GM20000 (cell line): ENCODE results near the gene UNC119B.

ENCODE experiments used
- DNase-seq: peaks from one replicate; pipeline ENCODE4 v3.0.0; 2012; ENCODE audit warnings: low spot score
- TF ChIP-seq, protein P1 (sequence below): IDR thresholded peaks from 2 replicates; pipeline ENCODE4 v1.5.1; 2012; ENCODE audit warnings: mild to moderate bottlenecking, control low read depth; ENCODE audit errors: extremely low read depth, missing control alignments

UNC119B gene

DNA sequence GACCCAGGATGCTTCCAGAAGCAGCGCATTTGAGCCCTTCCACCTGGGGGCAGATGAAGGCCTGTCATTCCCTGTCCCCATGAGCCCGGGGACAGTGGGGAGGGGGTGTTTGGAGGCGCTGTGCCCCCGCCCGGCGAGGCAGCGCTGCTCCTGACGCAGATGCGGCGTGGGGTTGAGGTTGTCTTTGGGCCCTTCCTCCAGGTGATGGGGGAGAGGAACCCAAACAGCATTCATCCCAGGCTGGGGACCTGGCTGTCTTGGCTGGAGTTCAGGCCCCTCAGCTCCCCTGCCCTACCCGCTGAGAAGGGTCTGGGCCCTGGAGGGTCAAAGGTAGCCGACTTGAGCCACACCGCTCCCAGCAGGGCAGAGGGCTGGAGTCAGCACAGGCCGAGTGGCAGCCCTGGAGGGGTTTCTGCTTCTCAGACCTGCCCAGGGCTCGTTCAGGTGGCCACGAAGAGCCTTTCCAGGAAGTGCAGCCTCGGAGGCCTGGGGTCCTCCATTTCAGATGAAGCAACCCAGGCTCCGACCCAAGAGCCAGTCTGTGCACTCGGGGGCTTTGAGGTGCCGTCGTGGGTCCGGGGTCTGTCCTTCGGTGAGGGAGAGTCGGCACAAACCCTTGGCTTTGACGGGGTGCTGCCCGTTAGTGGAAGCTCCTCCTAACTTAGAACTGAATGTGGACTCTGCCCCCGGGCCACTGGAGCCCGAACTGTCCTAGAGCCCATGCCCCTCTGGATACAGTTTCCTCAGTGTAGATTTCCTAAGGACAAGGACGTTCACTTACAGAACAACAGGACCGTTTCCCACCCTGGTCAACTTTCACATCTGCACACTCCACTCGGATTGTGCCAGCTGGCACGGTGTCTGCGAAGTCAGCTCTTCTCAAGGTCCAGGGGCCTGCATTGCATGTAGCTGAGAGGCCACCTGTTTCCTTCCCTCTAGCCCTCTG lies 31.5 kb downstream of the UNC119B start:
- TF ChIP-seq, protein P1, sequence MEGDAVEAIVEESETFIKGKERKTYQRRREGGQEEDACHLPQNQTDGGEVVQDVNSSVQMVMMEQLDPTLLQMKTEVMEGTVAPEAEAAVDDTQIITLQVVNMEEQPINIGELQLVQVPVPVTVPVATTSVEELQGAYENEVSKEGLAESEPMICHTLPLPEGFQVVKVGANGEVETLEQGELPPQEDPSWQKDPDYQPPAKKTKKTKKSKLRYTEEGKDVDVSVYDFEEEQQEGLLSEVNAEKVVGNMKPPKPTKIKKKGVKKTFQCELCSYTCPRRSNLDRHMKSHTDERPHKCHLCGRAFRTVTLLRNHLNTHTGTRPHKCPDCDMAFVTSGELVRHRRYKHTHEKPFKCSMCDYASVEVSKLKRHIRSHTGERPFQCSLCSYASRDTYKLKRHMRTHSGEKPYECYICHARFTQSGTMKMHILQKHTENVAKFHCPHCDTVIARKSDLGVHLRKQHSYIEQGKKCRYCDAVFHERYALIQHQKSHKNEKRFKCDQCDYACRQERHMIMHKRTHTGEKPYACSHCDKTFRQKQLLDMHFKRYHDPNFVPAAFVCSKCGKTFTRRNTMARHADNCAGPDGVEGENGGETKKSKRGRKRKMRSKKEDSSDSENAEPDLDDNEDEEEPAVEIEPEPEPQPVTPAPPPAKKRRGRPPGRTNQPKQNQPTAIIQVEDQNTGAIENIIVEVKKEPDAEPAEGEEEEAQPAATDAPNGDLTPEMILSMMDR = no peak
- no peak for DNase-seq

DNA sequence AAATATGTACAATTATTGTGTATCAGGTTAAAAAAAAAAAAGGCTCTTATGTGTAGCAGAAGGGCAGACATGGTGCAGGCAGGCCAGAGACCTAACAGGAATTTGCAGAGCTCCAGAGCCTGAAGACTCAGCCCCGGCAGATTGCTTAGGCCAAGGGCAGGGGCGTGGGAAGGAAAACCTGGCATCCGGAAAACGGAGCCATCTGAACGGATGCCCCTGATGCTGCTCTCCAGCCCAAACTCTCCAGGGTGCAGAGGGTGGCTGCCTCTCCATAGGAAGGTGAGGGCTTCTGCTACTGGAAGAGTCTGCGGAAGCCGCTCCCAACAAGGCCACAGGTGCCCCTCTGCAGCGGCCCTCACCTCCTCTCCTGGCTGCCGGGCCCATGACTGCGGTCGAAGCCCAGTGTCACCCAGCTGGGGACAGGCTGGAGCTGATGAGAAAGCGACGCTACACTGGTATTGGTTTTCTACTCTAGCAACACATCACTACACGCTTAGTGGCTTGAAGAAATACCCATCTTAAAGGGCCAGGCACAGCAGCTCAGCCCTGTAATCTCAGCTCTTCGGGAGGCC lies 34.8 kb downstream of the UNC119B start:
- DNase-seq = no peak

DNA sequence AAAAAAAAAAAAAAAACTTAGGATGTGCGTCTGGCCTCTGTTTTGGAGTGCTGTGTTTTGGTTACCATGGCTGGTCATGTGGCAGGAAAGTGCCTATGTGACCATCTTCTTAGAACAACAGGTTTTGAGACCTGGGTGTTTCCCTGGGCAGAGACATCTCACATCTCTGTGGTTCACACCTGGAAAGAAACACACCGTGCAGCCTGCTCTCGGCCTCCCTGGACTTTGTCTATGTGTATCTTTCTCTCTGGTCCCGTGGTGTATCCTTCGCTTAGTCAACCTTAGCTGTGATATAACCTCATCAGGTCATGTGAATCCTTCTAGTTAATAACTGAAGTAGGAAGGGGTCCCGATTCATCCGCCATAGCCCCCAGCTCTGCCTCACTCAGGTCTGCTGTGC lies 38.0 kb downstream of the UNC119B start:
- DNase-seq = no peak
- TF ChIP-seq, protein P1 = no peak

More for the DNA sequence above, 34.8 kb downstream of the UNC119B start:
- TF ChIP-seq, protein P1 = no peak

DNA sequence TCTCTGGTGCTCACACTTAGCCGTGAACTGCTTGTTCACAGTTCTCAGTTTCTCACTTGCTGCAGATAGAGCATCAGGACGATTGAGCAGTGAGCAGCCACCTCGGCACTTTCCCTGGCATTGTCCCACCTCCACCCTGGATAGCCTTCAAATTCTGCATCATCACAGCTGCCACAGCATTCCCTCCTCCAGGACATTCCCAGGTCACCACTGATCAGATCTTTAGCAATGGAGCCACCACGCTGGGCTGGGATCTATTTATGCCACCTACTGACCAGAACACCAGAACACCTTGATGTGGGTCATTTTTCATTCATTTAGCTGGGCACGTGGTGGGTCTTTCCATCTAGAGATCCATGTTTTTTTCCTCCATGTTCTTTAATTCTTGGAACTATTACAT lies 39.0 kb downstream of the UNC119B start:
- no peak for DNase-seq
- TF ChIP-seq, protein P1 = no peak

DNA sequence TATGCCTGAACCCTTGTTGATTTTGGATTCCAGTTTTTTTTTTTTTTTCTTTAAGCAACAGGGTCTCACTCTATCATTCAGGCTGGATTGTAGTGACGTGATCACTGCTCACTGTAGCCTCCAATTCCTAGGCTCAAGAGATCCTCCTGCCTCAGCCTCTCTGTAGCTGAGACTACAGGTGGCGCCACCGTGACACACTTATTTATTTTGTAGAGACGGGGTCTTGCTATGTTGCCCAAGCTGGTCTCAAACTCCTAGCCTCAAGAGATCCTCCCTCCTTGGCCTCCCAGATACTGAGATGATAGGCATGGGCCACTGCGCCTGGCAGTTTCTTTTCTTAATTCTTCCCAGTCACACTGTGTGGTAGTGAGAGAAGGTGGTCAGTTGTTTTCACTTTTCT lies 40.5 kb downstream of the UNC119B start:
- TF ChIP-seq, protein P1 = no peak

DNA sequence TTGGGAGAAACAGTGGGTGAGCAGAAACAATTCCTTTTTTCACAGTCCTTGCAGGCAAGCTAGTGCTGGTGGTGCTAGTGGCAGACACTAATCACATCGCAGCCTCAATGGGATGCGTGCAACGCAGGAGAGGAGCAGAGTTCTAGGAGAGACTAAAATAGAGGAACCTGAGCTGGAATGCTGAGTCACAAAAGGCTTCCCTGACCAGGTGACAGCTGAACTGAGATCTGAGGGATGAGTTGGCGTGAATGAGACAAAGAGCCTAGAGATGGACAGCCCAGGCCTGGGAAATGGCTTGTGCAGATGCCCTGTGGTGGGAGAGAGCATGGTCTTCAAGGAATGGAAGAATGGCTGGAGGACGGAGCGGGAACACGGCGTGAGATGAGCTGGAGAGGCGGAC lies 41.1 kb downstream of the UNC119B start:
- no peak for DNase-seq
- TF ChIP-seq, protein P1 = no peak

More for the DNA sequence above, 40.5 kb downstream of the UNC119B start:
- no peak for DNase-seq

DNA sequence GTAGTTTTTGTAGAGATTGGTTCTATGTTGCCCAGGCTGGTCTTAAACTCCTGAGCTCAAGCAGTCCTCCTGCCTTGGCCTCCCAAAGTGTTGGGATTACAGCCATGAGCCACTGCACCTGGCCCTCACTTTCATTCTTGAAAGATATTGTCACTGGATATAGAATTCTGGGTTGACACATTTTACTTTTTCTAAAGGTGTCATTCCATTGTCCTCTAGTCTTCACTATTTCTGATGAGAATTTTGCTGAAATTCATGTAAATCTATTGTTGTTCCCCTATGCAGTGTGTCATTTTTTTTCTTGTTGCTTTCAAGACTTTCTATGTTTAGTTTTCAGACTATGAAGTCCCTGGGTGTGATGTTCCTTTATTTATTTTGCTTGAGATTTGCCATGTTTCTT lies 44.5 kb downstream of the UNC119B start:
- TF ChIP-seq, protein P1 = no peak

More for the DNA sequence above, 44.5 kb downstream of the UNC119B start:
- DNase-seq = no peak
